COLO829 (cell line): ENCODE measurements around the gene TCP11X1.
"Not testable (repeated sequence)": the region's sequence is repeated elsewhere in the genome, so short reads cannot be mapped to it uniquely, and the experiment has no call there.

Experiments
- DNase-seq: peaks from one replicate; pipeline ENCODE4 v3.0.0; 2012; ENCODE audit warnings: low spot score

The TCP11X1 gene

GRCh38 chrX:102214986-102215385, at the start of gene TCP11X1:
Gene TCP11X1 (plus strand): TSS chrX:102215301.
- not testable (repeated sequence) for DNase-seq

- DNase-seq, result no peak
Measured at GRCh38 chrX:102185967-102186720, 29.0 kb upstream of the TCP11X1 start.

- DNase-seq, result not testable (repeated sequence)
Measured at GRCh38 chrX:102207940-102208339, 7.2 kb upstream of the TCP11X1 start.

GRCh38 chrX:102216497-102216896, 1.4 kb downstream of the TCP11X1 start:
- DNase-seq, result not testable (repeated sequence)

GRCh38 chrX:102235678-102236077, 20.6 kb downstream of the TCP11X1 start:
- DNase-seq, result not testable (repeated sequence)

- not testable (repeated sequence) for DNase-seq
Measured at GRCh38 chrX:102240265-102240664, 25.2 kb downstream of the TCP11X1 start.

GRCh38 chrX:102246893-102247292, 31.8 kb downstream of the TCP11X1 start, which contains the start of gene NXF2:
Gene NXF2 (plus strand): TSS chrX:102247167. CDS start chrX:102307079, 59,912 bp downstream.
- not testable (repeated sequence) for DNase-seq

GRCh38 chrX:102272231-102272630, 57.1 kb downstream of the TCP11X1 start:
- not testable (repeated sequence) for DNase-seq
